K562 (cell line): Measurements from ENCODE around the gene TCFL5. TPM values are rescaled to one million over a fixed set of nuclear protein-coding genes. Genes with fewer than 3 reads are reported as not detected.

Experiments
- ATAC-seq: fragments of 200-7000 bp; cut with Tn5 transposase; 3 replicates; pipeline ENCODE4 v1.9.1; 2020; ENCODE audit warnings: moderate library complexity
- BruUV-seq: library from RNA; stranded (reverse); fragments of 400-500 nt; replicated peaks from 2 replicates; lab custom pipeline; 2021; lab: Mats Ljungman, UMichigan
- CTCF ChIA-PET: fragments of 300-600 bp; formaldehyde crosslinking; extraction: SDS; loops from one replicate; lab custom pipeline; 2021; ENCODE audit warnings: low intra/inter-chr PET ratio; lab: Yijun Ruan, JAX
- POLR2A ChIA-PET: fragments of 300-600, 350-650 bp; sonication (Branson Sonifier 250); formaldehyde crosslinking; extraction: SDS; loops from one replicate; lab custom pipeline; 2021; ENCODE audit warnings: antibody characterized with exemption, inconsistent platforms; lab: Yijun Ruan, JAX
- DNase-seq, 4 experiments: peaks; one replicate each; pipeline versions ENCODE4 v3.0.0 to v3.0.0-alpha.2; 2011 to 2018; ENCODE audit warnings: low spot score in 3 of 4, mixed read lengths in 3 of 4; ENCODE audit errors: extremely low read depth in 1 of 4
- FAIRE-seq: peaks from 2 replicates; lab custom pipeline; 2011; peaks lifted over from hg19 to GRCh38; lab: Jason Lieb, UNC
- H2AFZ ChIP-seq: 2 replicates; pipeline ENCODE4 v1.6.0; 2011; ENCODE audit warnings: low read depth, low read length, control low read depth, inconsistent platforms
- H3K27ac ChIP-seq: fragments of 200-600 bp; 3 replicates; pipeline ENCODE4 v1.8.0; 2011; ENCODE audit warnings: low read depth, mild to moderate bottlenecking, control low read depth, inconsistent platforms, low read length, moderate library complexity, mixed read lengths; ENCODE audit errors: extremely low read depth
- H3K27me3 ChIP-seq, 2 experiments: fragments of 300-600 bp in 1 of 2; 2 replicates in 1 of 2; 3 replicates in 1 of 2; pipeline versions ENCODE4 v1.6.0 to v1.8.0; 2011; ENCODE audit warnings: inconsistent platforms in 2 of 2, low read length in 2 of 2, mild to moderate bottlenecking in 1 of 2, mixed read lengths in 1 of 2, moderate library complexity in 1 of 2; ENCODE audit not compliant: control insufficient read depth in 2 of 2, insufficient read depth in 2 of 2
- H3K36me3 ChIP-seq: fragments of 300-600 bp; 3 replicates; pipeline ENCODE4 v1.8.0; 2011; ENCODE audit warnings: mild to moderate bottlenecking, low read length, inconsistent platforms; ENCODE audit not compliant: control insufficient read depth, insufficient read depth
- H3K4me1 ChIP-seq, 2 experiments: fragments of 200-600 bp in 1 of 2; replicated peaks in 1 of 2; 2 replicates in 1 of 2; 3 replicates in 1 of 2; pipeline versions ENCODE4 v1.5.1 to v1.8.0; 2011; ENCODE audit warnings: inconsistent platforms in 2 of 2, low read length in 2 of 2, mild to moderate bottlenecking in 1 of 2, mixed read lengths in 1 of 2, moderate library complexity in 1 of 2; ENCODE audit not compliant: control insufficient read depth in 2 of 2, insufficient read depth in 2 of 2
- H3K4me2 ChIP-seq: 2 replicates; pipeline ENCODE4 v1.6.1; 2011; ENCODE audit warnings: low read length, control low read depth, inconsistent platforms, mixed read lengths; ENCODE audit not compliant: insufficient read depth
- H3K4me3 ChIP-seq: fragments of 200-600 bp; sonication (generic), shearing (Covaris generic); 2 replicates; pipeline ENCODE4 v1.5.1; 2016; ENCODE audit warnings: control low read depth, inconsistent platforms
- H3K79me2 ChIP-seq: fragments of 200-600 bp; 3 replicates; pipeline ENCODE4 v1.8.0; 2011; ENCODE audit warnings: low read length, inconsistent platforms; ENCODE audit not compliant: control insufficient read depth, insufficient read depth
- H3K9ac ChIP-seq, 2 experiments: 2 replicates each; pipeline versions ENCODE4 v1.6.0 to v1.6.1; 2011; ENCODE audit warnings: low read depth in 2 of 2, low read length in 2 of 2, control low read depth in 1 of 2, inconsistent platforms in 1 of 2, mild to moderate bottlenecking in 1 of 2, mixed read lengths in 1 of 2; ENCODE audit not compliant: insufficient read depth in 1 of 2
- H3K9me1 ChIP-seq: one replicate; pipeline ENCODE4 v1.6.0; 2011; ENCODE audit warnings: inconsistent platforms, mild to moderate bottlenecking, low read length, moderate library complexity; ENCODE audit not compliant: control insufficient read depth, insufficient read depth
- H3K9me3 ChIP-seq: replicated peaks from 2 replicates; pipeline ENCODE4 v1.5.1; 2011; ENCODE audit warnings: low read depth, low read length, inconsistent platforms; ENCODE audit not compliant: control insufficient read depth, insufficient read depth
- H4K20me1 ChIP-seq: replicated peaks from 2 replicates; pipeline ENCODE4 v1.6.1; 2011; ENCODE audit warnings: low read length, inconsistent platforms, mixed read lengths; ENCODE audit not compliant: control insufficient read depth, insufficient read depth
- ARID1B ChIP-seq: fragments of 450-650 bp; IDR thresholded peaks from 2 replicates; pipeline ENCODE4 v1.6.1; 2016; ENCODE audit warnings: antibody characterized with exemption, mild to moderate bottlenecking, inconsistent platforms
- ELF2 ChIP-seq: fragments of 250-450 bp; sonication (Bioruptor Pico); IDR thresholded peaks from 2 replicates; pipeline ENCODE4 v1.5.0; 2021; ENCODE audit warnings: mild to moderate bottlenecking
- HEY1 ChIP-seq: fragments of 250-450 bp; sonication (Bioruptor Pico); IDR thresholded peaks from 2 replicates; pipeline ENCODE4 v1.5.0; 2020; ENCODE audit warnings: mild to moderate bottlenecking, moderate library complexity, borderline replicate concordance
- NCOA6 ChIP-seq: fragments of 450-650 bp; IDR thresholded peaks from 2 replicates; pipeline ENCODE4 v1.6.1; 2017; ENCODE audit warnings: mild to moderate bottlenecking
- NELFE ChIP-seq: IDR thresholded peaks from 2 replicates; pipeline ENCODE4 v1.6.1; 2011; ENCODE audit warnings: mild to moderate bottlenecking; ENCODE audit not compliant: insufficient read depth, insufficient read length
- POLR2A ChIP-seq: fragments of 450-650 bp; conservative IDR thresholded peaks from 2 replicates; pipeline ENCODE4 v1.6.1; 2016
- POLR2G ChIP-seq: fragments of 200-400 bp; formaldehyde crosslinking; IDR thresholded peaks from 2 replicates; pipeline ENCODE4 v1.6.1; 2017; ENCODE audit warnings: low read depth, mild to moderate bottlenecking, antibody characterized with exemption, low read length, moderate library complexity
- SUPT5H ChIP-seq: fragments of 450-650 bp; IDR thresholded peaks from 2 replicates; pipeline ENCODE4 v1.6.1; 2016
- UBTF ChIP-seq, 2 experiments: IDR thresholded peaks; 2 replicates each; pipeline ENCODE4 v1.6.1; 2012; ENCODE audit warnings: improper control_type of control experiment in 2 of 2, low read depth in 2 of 2, low read length in 2 of 2, borderline replicate concordance in 1 of 2
- ZBTB17 ChIP-seq: fragments of 450-650 bp; formaldehyde crosslinking; IDR thresholded peaks from 2 replicates; pipeline ENCODE4 v1.4.0; 2020; ENCODE audit warnings: mild to moderate bottlenecking
- ZNF561 ChIP-seq: fragments of 450-650 bp; formaldehyde crosslinking; conservative IDR thresholded peaks from 2 replicates; pipeline ENCODE4 v1.4.0; 2020; ENCODE audit warnings: mild to moderate bottlenecking, moderate library complexity
- ZNF699 ChIP-seq: fragments of 250-450 bp; sonication (Bioruptor Pico); IDR thresholded peaks from 2 replicates; pipeline ENCODE4 v1.8.0; 2021; ENCODE audit warnings: mild to moderate bottlenecking, moderate library complexity; ENCODE audit not compliant: insufficient replicate concordance
- WGBS: fragments of 100-300 bp; shearing (Covaris generic); methylation state at CpG from one replicate; pipeline ENCODE4 v1.1.6; 2016; ENCODE audit warnings: low coverage, mixed read lengths; ENCODE audit not compliant: insufficient coverage; ENCODE audit errors: missing lambda C conversion rate; 5-methylcytosine and 5-hydroxymethylcytosine counted together
- in situ Hi-C: fragments of 300-500 bp; cut with MboI; formaldehyde crosslinking; loops from 4 replicates; pipeline ENCODE4 v1.15.0; 2018; ENCODE audit warnings: inconsistent platforms, mixed read lengths
- intact Hi-C: fragments of 100-400 bp; cut with micrococcal nuclease; formaldehyde crosslinking; loops from 2 replicates; pipeline ENCODE4 v1.14.2; 2022
- polyA plus RNA-seq, 8 experiments: library from polyadenylated mRNA; depleted of rRNA in 4 of 8; stranded (reverse) in 5 of 8; unstranded in 3 of 8; fragments of >200 nt; fragmentation: Nextera tagmentation in 2 of 8; fragmentation: Illumina TruSeq in 1 of 8; extraction: Ambion mirVana in 2 of 8; extraction: Trizol in 1 of 8; gene quantifications; 2 replicates each; pipeline versions ENCODE4 v1.2.1 to v1.2.3, GENCODE V29; 2011 to 2014; ENCODE audit warnings: inconsistent platforms in 1 of 8, missing spikeins in 1 of 8
- total RNA-seq, 7 experiments: library from RNA; depleted of rRNA in 6 of 7; stranded (reverse); fragments of >200 nt in 6 of 7; fragmentation: Illumina TruSeq in 2 of 7; extraction: Trizol in 2 of 7; gene quantifications; 2 replicates each; pipeline versions ENCODE4 v1.2.1 to v1.2.3, GENCODE V29; 2011 to 2021; ENCODE audit warnings: low replicate concordance in 1 of 7

Gene TCFL5
- total and polyA plus RNA-seq, 9 of the 15 experiments (the other 6 are each of a cell fraction or from before 2014, with no cell fraction given), result 1.00 to 12.6 (median 9.1) TPM

GRCh38 chr20:62800314-62801259 lies 61.0 kb downstream of the TCFL5 start:
- in situ Hi-C loops, result loop anchor here (10.0 kb wide), 1 partner anchor 306 kb away; no protein-coding TSS in a partner anchor
- BruUV-seq, result no TSS peak
- FAIRE-seq, result no peak

More at GRCh38 chr20:62800314-62801259, 61.0 kb downstream of the TCFL5 start:
- Histone ChIP-seq H2AFZ (no peak overlapping the region), H3K79me2 (peaks cover 20% of the 10 kb centered on the region), H3K4me1 (peaks cover 10 to 48% of the 10 kb centered on the region in 2 experiments; a peak in 4 of 5 replicates), H3K9me1 (no peaks in the 10 kb centered on the region), H3K27ac (no peak overlapping the region), H3K4me2 (no peak overlapping the region), H3K4me3 (no peak overlapping the region), H3K9ac (peak overlapping the region in 1 of 2 experiments; percentile 40; a peak in 1 of 4 replicates), H4K20me1 (no peaks in the 10 kb centered on the region), H3K27me3 (no peaks in the 10 kb centered on the region), H3K36me3 (peaks cover 39% of the 10 kb centered on the region; the same call in 2 of the 3 replicates), H3K9me3 (no peaks in the 10 kb centered on the region)
- CTCF ChIA-PET, result no interaction called here
- 90% methylated on average over 26 of the region's 26 CpGs for WGBS
- no peak for TF ChIP-seq ARID1B
- TF ChIP-seq ZNF699 (CRISPR knock-in tag), result no peak
- TF ChIP-seq POLR2A, result 0 out of 2 replicates have a peak, but pooled peaks have one; percentile 27
- TF ChIP-seq ZNF561 (CRISPR knock-in tag), result no peak
- 0 out of 2 replicates have a peak, but pooled peaks have one; percentile 39 for TF ChIP-seq SUPT5H
- peak; percentile 43; the same call in 1 of the 2 replicates for TF ChIP-seq POLR2G
- no peak for TF ChIP-seq NCOA6
- no peak for TF ChIP-seq HEY1 (CRISPR knock-in tag)
- no peak for TF ChIP-seq ZBTB17 (CRISPR knock-in tag)
- no peak for TF ChIP-seq UBTF (IDR thresholded peaks at IDR 0.05; ENCODE audit: borderline replicate concordance in 1 of 2, low read depth in 2 of 2, low read length in 2 of 2)
- TF ChIP-seq ELF2 (CRISPR knock-in tag), result no peak
- TF ChIP-seq NELFE, result no peak
- intact Hi-C loops, result no loop called here
- DNase-seq, result no peak
- no peak for ATAC-seq
- POLR2A ChIA-PET, result no interaction called here
